MM.1S (cell line): ENCODE measurements around the gene MSI2.

ENCODE experiments used
- DNase-seq: peaks from one replicate; pipeline ENCODE4 v3.0.0-alpha.2; 2015
- H2AFZ ChIP-seq: fragments of 300-600 bp; sonication (generic); 2 replicates; pipeline ENCODE4 v1.6.0; 2016; ENCODE audit warnings: antibody characterized with exemption, low read length
- H3F3A ChIP-seq: fragments of 300-600 bp; sonication (generic); 2 replicates; pipeline ENCODE4 v1.6.1; 2016; ENCODE audit warnings: mild to moderate bottlenecking, antibody characterized with exemption, low read length, moderate library complexity, mixed read lengths; ENCODE audit not compliant: insufficient read depth
- H3K27ac ChIP-seq: fragments of 300-600 bp; sonication (generic); 2 replicates; pipeline ENCODE4 v1.5.1; 2016; ENCODE audit warnings: mild to moderate bottlenecking, low read length
- H3K27me3 ChIP-seq: fragments of 300-600 bp; sonication (generic); replicated peaks from 2 replicates; pipeline ENCODE4 v1.6.0; 2016; ENCODE audit warnings: low read length; ENCODE audit not compliant: insufficient read depth
- H3K36me3 ChIP-seq: fragments of 300-600 bp; sonication (generic); replicated peaks from 2 replicates; pipeline ENCODE4 v1.6.1; 2016; ENCODE audit warnings: mild to moderate bottlenecking, low read length, mixed read lengths; ENCODE audit not compliant: insufficient read depth
- H3K4me1 ChIP-seq: fragments of 300-600 bp; sonication (generic); 2 replicates; pipeline ENCODE4 v1.6.1; 2016; ENCODE audit warnings: low read length, mixed read lengths
- H3K4me2 ChIP-seq: fragments of 300-600 bp; sonication (generic); 2 replicates; pipeline ENCODE4 v1.6.0; 2016; ENCODE audit warnings: low read depth, low read length
- H3K4me3 ChIP-seq: fragments of 300-600 bp; sonication (generic); 2 replicates; pipeline ENCODE4 v1.5.1; 2016; ENCODE audit warnings: low read length, mixed read lengths
- H3K79me2 ChIP-seq: fragments of 300-600 bp; sonication (generic); 2 replicates; pipeline ENCODE4 v1.6.1; 2016; ENCODE audit warnings: mixed run types, low read length, mixed read lengths
- H3K9ac ChIP-seq: fragments of 300-600 bp; sonication (generic); 2 replicates; pipeline ENCODE4 v1.6.1; 2016; ENCODE audit warnings: low read length, mixed read lengths
- H3K9me2 ChIP-seq: fragments of 300-600 bp; sonication (generic); replicated peaks from 2 replicates; pipeline ENCODE4 v1.6.1; 2016; ENCODE audit warnings: mild to moderate bottlenecking, low read length, mixed read lengths; ENCODE audit not compliant: insufficient read depth
- H3K9me3 ChIP-seq: fragments of 300-600 bp; sonication (generic); replicated peaks from 2 replicates; pipeline ENCODE4 v1.6.1; 2016; ENCODE audit warnings: mild to moderate bottlenecking, low read length, mixed read lengths; ENCODE audit not compliant: insufficient read depth
- H4K20me1 ChIP-seq: fragments of 300-600 bp; sonication (generic); 2 replicates; pipeline ENCODE4 v1.6.1; 2016; ENCODE audit warnings: mild to moderate bottlenecking, low read length, moderate library complexity, mixed read lengths; ENCODE audit not compliant: insufficient read depth
- EZH2 ChIP-seq: fragments of 300-600 bp; sonication (generic); optimal IDR thresholded peaks from 2 replicates; pipeline ENCODE3; 2017; ENCODE audit warnings: low read depth, mild to moderate bottlenecking, antibody characterized with exemption, low read length, mixed read lengths
- EZH2phosphoT487 ChIP-seq: fragments of 300-600 bp; sonication (generic); IDR thresholded peaks from 2 replicates; pipeline ENCODE4 v1.6.1; 2018; ENCODE audit warnings: antibody characterized with exemption, low read length
- TF ChIP-seq, protein P1 (sequence below): fragments of 300-600 bp; sonication (generic); IDR thresholded peaks from 2 replicates; pipeline ENCODE4 v1.5.1; 2016; ENCODE audit warnings: antibody characterized with exemption, low read length, mixed read lengths

The MSI2 gene

GRCh38 chr17:57523926-57524632, 267.8 kb downstream of the MSI2 start:
- Histone ChIP-seq H3K9me3 (no peaks in the 10 kb centered on the region), H3K79me2 (peaks cover 24% of the 10 kb centered on the region; the same call in 1 of the 2 replicates), H3K4me3 (no peak overlapping the region), H3K27ac (no peak overlapping the region), H3K27me3 (no peaks in the 10 kb centered on the region), H3K9me2 (no peaks in the 10 kb centered on the region), H3K4me2 (no peak overlapping the region), H3K36me3 (no peaks in the 10 kb centered on the region), H3F3A (no peaks in the 10 kb centered on the region), H3K4me1 (no peaks in the 10 kb centered on the region), H2AFZ (no peak overlapping the region), H4K20me1 (no peaks in the 10 kb centered on the region), H3K9ac (no peak overlapping the region)
- TF ChIP-seq EZH2 (no peak), EZH2phosphoT487 (no peak)
- TF ChIP-seq, protein P1, sequence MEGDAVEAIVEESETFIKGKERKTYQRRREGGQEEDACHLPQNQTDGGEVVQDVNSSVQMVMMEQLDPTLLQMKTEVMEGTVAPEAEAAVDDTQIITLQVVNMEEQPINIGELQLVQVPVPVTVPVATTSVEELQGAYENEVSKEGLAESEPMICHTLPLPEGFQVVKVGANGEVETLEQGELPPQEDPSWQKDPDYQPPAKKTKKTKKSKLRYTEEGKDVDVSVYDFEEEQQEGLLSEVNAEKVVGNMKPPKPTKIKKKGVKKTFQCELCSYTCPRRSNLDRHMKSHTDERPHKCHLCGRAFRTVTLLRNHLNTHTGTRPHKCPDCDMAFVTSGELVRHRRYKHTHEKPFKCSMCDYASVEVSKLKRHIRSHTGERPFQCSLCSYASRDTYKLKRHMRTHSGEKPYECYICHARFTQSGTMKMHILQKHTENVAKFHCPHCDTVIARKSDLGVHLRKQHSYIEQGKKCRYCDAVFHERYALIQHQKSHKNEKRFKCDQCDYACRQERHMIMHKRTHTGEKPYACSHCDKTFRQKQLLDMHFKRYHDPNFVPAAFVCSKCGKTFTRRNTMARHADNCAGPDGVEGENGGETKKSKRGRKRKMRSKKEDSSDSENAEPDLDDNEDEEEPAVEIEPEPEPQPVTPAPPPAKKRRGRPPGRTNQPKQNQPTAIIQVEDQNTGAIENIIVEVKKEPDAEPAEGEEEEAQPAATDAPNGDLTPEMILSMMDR, result no peak
- DNase-seq, result no peak

- H3F3A ChIP-seq, result no peaks in the 10 kb centered on the region
- H2AFZ ChIP-seq, result no peak overlapping the region
- DNase-seq, result no peak
- H3K79me2 ChIP-seq, result peaks cover 21% of the 10 kb centered on the region; the same call in 1 of the 2 replicates
- no peaks in the 10 kb centered on the region for H3K4me1 ChIP-seq
- no peaks in the 10 kb centered on the region for H3K9me2 ChIP-seq
- H3K27me3 ChIP-seq, result no peaks in the 10 kb centered on the region
- no peak for TF ChIP-seq EZH2phosphoT487
- TF ChIP-seq EZH2, result no peak
- TF ChIP-seq, protein P1, result no peak
- no peak overlapping the region for H3K9ac ChIP-seq
- no peaks in the 10 kb centered on the region for H3K9me3 ChIP-seq
- H3K4me3 ChIP-seq, result no peak overlapping the region
- H3K27ac ChIP-seq, result no peak overlapping the region
- H3K4me2 ChIP-seq, result no peak overlapping the region
- H4K20me1 ChIP-seq, result no peaks in the 10 kb centered on the region
- no peaks in the 10 kb centered on the region for H3K36me3 ChIP-seq
Measured at GRCh38 chr17:57524839-57525568, 268.7 kb downstream of the MSI2 start.

GRCh38 chr17:57527221-57528057, 271.1 kb downstream of the MSI2 start:
- no peaks in the 10 kb centered on the region for H3K27me3 ChIP-seq
- H3K79me2 ChIP-seq, result peaks cover 19% of the 10 kb centered on the region; the same call in 1 of the 2 replicates
- H3K9me3 ChIP-seq, result no peaks in the 10 kb centered on the region
- H2AFZ ChIP-seq, result no peak overlapping the region
- H4K20me1 ChIP-seq, result no peaks in the 10 kb centered on the region
- TF ChIP-seq EZH2, result no peak
- TF ChIP-seq EZH2phosphoT487, result no peak
- TF ChIP-seq, protein P1, result no peak
- no peak overlapping the region for H3K4me2 ChIP-seq
- H3K9ac ChIP-seq, result no peak overlapping the region
- no peak overlapping the region for H3K27ac ChIP-seq
- no peaks in the 10 kb centered on the region for H3K36me3 ChIP-seq
- no peaks in the 10 kb centered on the region for H3K4me1 ChIP-seq
- DNase-seq, result no peak
- H3K9me2 ChIP-seq, result no peaks in the 10 kb centered on the region
- H3F3A ChIP-seq, result no peaks in the 10 kb centered on the region
- H3K4me3 ChIP-seq, result no peak overlapping the region
